GM19351 (cell line): ENCODE data around the gene ABCG8.

ENCODE experiments used
- ATAC-seq: cut with Tn5 transposase; IDR thresholded peaks from one replicate; pipeline ENCODE4 v1.9.1; 2021; ENCODE audit warnings: mild to moderate bottlenecking, moderate library complexity; ENCODE audit not compliant: unreplicated experiment

The ABCG8 gene

DNA sequence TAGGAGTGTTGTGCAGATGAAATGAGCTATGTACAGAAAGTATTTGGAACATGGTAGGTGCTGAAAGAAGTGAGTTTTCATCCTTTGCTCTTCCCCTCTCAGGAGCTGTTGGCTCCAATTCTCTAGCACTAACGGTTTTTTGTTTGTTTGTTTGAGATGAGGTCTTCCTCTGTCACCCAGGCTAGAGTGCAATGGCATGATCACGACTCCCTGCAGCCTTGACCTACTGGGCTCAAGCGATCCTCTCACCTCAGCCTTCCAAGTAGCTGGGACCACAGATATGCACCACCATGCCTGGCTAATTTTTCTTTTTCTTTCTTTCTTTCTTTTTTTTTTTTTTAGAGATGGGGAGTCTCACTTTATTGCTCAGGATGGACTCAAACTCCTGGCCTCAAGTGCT is 12.9 kb upstream of the ABCG8 start:
- ATAC-seq = no peak

DNA sequence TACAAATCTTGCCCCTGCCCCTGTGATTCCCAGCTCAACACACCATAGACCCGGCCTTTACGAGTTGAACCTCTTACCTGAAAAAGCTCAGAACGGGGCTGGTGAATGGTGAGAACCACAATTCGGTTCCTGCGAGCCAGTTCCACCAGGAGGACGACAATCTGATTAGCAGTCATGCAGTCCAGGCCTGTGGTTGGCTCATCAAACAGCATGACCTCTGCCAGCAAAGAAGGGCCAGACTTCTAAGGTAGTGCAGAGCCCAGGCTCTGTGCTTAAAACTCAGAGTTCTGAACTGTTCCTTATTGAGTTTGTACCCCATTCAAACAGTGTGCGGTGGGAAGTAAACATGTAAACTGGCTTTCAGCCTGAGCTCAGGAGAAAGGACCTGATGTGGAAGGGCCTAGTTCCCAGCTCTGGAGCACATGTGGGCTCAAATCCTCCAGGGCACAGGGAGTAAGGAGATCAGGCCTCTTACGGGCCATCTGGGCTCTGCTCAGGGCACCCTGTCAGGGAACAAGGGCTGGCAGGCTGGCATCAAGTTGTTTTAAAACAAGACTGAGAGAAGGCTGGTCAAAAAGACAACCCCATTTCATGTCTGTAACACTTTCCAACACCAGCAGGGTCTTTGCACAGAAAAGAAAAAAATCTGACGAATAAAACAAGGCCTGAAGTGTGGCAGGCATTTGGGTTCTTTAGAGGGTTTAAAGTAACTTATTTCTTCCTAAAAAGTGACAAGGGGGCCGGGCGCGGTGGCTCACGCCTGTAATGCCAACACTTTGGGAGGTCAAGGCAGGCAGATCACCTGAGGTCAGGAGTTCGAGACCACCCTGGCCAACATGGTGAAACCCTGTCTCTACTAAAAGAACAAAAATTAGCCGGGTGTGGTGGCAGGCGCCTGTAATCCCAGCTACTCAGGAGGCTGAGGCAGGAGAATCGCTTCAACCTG is 12.2 kb upstream of the ABCG8 start:
- no peak for ATAC-seq

DNA sequence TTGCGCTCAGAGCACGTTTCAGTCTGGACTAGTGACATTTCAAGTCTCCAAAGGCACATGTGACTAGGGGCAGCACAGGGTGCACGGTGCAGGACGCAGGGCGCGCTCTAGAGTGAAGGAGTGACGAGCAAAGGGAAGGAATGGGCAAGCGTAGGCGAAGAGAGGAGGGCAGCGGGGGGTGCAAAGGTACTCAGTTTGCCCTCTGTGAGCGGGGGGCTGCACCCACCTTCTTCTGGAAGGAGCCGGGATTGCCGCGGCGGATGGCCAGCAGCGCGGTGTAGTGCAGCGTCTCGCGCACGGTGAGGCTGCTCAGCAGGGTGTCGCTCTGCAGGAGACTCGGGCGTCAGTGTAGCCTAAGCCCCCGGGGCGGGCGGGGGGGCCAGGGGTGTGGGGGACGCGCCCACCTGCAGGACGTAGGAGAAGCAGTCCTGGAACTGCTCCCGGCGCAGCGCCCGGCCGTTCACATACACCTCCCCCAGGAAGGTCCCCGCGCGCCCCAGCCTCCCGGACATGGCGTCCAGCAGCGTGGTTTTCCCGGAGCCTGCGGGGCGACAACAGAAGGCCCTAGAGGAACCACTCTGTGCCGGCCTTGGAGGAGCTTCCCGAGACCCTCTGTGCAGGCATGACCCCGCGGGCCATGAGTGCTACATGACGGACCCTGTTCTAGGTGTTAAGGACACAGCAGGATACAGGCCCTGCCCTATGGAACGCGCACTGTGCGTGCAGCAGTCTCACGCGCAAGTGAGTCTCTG is 7.1 kb upstream of the ABCG8 start:
- no peak for ATAC-seq

DNA sequence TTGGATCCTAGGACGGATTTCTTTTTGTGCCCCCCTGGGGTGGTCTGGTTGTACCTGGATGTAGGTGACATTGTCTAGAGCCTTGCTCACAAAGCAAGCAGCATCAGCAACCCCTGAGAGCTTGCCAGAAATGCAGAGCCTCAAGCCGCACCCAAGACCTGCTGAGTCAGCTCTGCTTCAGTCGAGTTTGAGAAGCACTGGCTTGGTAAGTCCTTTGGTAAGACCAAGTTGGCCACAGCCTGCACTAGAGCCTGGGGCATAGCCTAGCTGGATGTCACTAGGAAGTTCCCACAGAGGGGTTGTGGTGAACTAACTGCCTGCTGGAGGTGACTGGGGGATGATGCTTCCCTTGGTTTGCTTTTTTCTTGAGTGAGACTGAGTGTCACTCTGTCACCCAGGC is 6.3 kb upstream of the ABCG8 start:
- no peak for ATAC-seq

DNA sequence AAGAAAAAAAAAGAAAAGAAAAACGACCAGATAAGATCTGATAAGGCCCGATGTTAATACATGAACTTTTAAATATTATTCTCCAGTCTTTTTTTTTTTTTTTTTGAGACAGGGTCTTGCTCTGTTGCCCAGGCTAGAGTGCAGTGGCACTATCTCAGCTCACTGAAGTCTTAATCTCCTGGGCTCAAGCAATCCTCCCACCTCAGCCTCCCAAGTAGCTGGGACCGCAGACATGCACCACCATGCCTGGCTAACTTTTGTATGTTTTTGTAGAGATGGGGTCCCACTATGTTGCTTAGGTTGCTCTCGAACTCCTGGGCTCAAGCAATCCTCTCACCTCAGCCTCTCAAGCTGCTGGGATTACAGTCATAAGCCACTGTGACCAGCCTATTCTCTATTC is 1.7 kb upstream of the ABCG8 start:
- no peak for ATAC-seq

GRCh38 chr2:43837831-43838559 is 776 bp upstream of the ABCG8 start:
- no peak for ATAC-seq

DNA sequence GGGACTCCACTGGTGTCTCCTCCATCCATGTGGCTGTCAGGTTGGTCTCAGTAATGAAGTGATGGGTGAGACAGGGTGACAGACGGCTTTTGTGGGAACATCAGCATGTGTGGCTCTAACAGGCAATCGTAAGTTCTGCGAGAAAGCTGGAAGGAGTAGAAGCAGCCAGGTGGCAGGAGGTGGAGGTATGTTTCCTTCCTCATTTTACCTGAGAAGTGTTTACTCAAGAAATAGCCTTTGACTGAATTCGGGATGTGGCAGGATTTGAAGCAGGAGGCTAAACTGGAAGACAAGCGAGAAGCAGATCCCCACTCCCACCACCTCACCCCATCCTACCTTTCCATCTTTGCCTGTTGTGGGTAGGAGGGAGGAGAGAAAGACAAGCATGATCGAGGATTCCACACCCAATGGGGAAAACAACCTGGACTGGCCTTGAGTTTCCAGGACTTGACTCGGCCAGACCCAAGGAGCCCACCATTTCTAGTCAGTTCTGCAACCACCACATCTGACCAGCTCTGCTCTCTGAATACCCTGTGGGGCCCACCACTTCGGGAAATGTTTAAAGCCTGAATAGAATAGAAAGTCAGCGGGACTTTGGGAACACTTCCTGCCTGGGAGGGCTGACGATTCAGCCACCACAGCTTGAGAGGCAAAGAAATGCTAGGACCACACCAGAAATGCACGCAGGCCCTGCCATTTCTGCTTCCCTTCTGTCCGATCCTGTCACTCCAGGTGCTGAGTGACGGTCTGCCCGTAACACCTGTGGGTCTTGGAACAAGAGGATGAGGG is 1.2 kb downstream of the ABCG8 start:
- no peak for ATAC-seq

DNA sequence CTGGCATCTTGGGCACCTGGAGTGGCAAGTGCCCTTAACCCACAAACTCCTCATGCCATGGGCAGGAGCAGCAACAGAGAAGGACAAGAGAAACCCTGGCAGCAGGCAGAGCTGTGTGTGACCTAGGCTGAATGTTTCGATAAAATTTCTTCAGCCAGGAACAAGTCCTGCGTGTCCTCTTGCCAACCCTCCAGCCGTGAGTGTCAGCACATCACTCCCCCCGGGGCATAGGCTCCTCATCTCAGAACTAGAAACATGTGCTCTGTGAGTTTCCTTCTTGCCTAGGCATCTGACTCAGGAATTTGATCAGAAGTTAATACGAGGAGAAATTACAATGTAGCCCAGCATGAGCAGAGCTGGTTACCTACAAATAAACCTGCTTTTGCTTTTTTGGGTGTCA is 2.2 kb downstream of the ABCG8 start:
- ATAC-seq = no peak

DNA sequence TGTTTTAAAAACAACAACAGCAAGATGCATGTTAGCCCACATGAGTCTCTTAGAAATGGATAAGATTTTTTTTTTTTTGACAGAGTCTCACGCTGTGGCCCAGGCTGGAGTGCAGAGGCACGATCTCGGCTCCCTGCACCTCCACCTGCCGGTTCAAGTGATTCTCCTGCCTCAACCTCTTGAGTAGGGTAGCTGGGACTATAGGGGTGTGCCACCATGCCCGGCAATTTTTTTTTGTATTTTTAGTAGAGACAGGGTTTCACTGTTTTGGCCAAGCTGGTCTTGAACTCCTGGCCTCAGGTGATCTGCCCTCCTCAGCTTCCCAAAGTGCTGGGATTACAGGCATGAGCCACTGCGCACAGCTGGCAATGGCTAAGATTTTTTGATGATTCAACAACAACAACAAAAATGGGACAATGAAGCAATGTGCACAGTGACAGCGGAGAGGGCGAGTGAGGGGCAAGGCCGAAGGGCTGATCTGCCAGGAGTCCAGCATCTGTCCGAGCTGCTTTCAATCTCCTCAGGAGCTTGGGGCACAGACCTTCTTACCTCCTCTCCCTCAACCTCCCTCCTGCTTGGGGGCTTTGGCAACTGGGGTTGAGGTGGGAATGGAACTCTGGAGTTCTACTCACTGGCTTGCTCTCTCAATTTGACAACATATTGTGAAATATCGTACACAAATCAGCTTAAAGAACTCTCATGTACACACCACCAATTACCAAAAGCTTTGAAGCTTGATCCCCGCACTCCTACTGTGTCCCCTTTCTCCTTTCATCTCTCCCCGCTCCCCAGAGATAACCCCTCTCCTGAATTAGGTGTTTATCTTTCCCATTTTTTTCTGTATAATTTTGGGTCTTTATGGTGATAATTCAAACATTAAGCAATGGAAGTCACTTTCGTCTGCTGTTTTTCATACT is 3.4 kb downstream of the ABCG8 start:
- ATAC-seq = no peak

- no peak for ATAC-seq
Observed at GRCh38 chr2:43842866-43843226, 4.1 kb downstream of the ABCG8 start.

GRCh38 chr2:43845181-43845580 is 6.4 kb downstream of the ABCG8 start:
- no peak for ATAC-seq

DNA sequence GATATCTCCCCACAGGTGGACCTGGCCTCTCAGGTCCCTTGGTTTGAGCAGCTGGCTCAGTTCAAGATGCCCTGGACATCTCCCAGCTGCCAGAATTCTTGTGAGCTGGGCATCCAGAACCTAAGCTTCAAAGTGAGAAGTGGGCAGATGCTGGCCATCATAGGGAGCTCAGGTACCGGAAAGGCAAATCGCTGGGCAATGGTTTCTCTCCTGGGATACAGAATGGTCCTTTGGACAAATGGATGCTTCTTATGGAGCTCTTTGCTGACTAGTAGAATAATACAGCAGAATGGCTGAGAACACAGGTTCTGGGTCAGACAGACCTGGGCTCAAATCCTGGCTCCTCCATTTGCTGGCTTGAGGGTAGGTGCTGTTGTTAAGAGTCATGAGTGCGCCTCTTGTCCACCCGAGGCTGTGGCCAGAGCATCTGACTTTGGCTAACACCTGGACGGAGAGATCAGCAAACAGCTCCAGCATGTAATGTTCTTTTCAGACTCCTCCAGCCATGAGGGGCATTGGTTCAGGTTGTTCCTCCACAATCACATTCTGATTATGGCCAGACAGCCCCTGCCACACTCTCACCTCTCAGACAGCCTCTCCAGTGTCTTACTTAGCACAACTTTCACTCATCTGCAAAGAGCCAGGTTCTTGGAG is 7.5 kb downstream of the ABCG8 start:
- no peak for ATAC-seq

- no peak for ATAC-seq
Observed at GRCh38 chr2:43848214-43848613, 9.4 kb downstream of the ABCG8 start.

DNA sequence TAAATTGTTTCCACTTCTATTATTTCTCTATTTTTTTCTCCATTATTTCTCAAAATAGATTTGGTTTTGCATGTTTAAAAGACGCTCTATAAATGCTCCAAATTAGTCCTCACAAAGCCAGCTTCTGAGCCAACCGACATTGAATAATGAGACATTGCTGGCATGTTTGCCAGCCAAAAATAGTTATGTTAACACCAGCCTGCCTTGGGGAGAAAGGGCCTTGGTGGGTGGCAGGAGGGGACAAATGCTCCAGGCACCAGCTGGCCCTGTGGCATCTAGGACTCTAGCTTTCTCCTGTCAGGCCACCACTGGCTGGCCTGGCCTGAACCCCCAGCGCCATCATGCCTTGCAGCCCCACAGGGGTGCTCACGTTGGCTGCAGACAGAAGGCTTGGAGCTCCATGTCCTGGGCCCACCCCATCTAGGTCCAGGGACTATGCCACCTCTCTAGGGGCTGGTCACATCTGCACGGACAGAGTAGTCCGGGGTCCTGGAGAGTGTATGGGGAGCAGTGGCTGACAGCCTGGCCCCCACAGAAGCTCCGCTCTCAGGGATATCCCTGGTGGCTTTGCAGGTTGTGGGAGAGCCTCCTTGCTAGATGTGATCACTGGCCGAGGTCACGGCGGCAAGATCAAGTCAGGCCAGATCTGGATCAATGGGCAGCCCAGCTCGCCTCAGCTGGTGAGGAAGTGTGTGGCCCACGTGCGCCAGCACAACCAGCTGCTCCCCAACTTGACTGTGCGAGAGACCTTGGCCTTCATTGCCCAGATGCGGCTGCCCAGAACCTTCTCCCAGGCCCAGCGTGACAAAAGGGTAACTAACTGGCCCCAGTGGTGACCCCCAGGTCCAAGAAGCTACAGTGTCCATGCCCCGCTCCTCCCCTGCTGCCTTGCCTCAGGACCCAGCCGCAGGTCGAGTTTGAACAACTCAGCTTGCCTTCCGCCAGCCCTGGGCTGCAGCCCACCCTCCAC is 12.5 kb downstream of the ABCG8 start:
- no peak for ATAC-seq

DNA sequence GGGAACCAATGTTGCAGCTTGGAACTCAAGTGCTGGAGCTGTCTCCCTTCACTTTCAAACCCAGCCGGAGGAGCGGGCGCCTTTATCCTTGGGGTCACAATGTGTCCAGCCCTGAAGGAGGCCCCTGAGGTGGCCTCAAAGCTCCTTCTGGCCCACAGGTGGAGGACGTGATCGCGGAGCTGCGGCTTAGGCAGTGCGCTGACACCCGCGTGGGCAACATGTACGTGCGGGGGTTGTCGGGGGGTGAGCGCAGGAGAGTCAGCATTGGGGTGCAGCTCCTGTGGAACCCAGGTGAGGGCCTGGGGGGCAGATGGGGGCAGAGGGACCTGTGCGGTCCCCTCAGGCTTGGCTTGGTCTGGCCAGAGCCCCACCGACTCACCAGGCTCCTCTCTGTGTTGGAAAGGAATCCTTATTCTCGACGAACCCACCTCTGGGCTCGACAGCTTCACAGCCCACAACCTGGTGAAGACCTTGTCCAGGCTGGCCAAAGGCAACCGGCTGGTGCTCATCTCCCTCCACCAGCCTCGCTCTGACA is 13.5 kb downstream of the ABCG8 start:
- no peak for ATAC-seq

DNA sequence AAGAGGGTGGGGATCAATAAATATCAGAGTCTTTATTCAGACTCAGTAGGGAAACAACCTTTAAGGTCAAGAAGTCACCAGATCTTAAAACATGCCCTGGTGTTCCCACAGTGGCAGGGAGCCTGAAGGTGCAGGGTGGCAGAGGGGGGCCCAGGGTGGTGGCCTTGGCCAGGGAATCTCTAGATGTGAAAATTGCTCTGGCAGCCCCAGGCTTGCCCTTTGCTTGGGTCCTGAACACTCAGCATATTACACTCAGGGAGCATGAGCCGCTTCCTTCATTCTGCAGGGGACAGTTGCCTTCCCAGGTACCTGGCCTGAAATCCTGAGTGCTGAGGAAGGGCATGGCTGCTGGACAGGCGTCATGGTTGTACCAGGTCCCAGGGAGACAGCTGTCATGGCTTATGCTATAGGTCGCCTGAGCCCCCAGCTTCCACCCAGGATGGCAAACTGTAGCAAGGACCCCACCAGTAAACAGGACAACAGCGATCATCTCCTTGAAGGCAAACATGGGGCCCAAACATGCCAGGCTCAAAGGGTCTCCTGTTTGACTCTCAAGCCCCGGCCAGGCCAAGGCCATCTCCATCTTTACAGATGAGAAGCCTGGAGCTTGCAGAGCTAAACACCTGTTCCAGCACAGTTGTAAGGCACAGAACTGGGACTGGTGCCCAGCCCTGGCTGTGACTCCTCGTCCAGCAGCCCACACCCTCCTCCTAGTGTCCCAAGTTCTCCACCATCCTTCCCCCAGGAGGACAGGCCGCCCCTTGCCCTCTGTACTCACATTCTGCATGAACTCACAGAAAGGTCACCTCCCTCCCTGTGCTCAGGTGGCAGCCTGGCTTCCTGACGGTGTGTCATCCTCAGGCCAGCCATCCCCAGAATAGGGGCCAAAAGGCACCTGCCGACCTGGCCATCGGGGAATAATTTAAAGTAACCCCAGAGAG is 14.6 kb downstream of the ABCG8 start:
- no peak for ATAC-seq

- no peak for ATAC-seq
Observed at GRCh38 chr2:43854671-43855070, 15.9 kb downstream of the ABCG8 start.
